GM21515 (cell line): Measurements from ENCODE around the gene CLEC16A.

Source experiments
- ATAC-seq: cut with Tn5 transposase; IDR thresholded peaks from one replicate; pipeline ENCODE4 v1.9.1; 2021; ENCODE audit not compliant: unreplicated experiment

CLEC16A gene

GRCh38 chr16:11147754-11148444 lies 203.5 kb downstream of the CLEC16A start:
- no peak for ATAC-seq

- ATAC-seq, result no peak
These were observed 204.8 kb downstream of the CLEC16A start for GRCh38 chr16:11149011-11149616.

GRCh38 chr16:11150190-11150589 lies 205.8 kb downstream of the CLEC16A start:
- ATAC-seq, result no peak

- no peak for ATAC-seq
These were observed 207.0 kb downstream of the CLEC16A start for GRCh38 chr16:11151156-11151884.

GRCh38 chr16:11151885-11152629 lies 207.7 kb downstream of the CLEC16A start:
- no peak for ATAC-seq

- ATAC-seq, result no peak
These were observed 208.4 kb downstream of the CLEC16A start for GRCh38 chr16:11152677-11153331.

GRCh38 chr16:11155284-11155806 lies 211.0 kb downstream of the CLEC16A start:
- no peak for ATAC-seq

GRCh38 chr16:11156401-11156800 lies 212.0 kb downstream of the CLEC16A start:
- ATAC-seq, result no peak

GRCh38 chr16:11157143-11157542 lies 212.8 kb downstream of the CLEC16A start:
- no peak for ATAC-seq

GRCh38 chr16:11158018-11158417 lies 213.7 kb downstream of the CLEC16A start:
- no peak for ATAC-seq

GRCh38 chr16:11159282-11159681 lies 214.9 kb downstream of the CLEC16A start:
- ATAC-seq, result no peak

GRCh38 chr16:11160676-11161115 lies 216.3 kb downstream of the CLEC16A start:
- ATAC-seq, result no peak

GRCh38 chr16:11161439-11161838 lies 217.1 kb downstream of the CLEC16A start:
- ATAC-seq, result no peak

- no peak for ATAC-seq
These were observed 217.6 kb downstream of the CLEC16A start for GRCh38 chr16:11161974-11162373.

- no peak for ATAC-seq
These were observed 218.4 kb downstream of the CLEC16A start for GRCh38 chr16:11162586-11163268.

GRCh38 chr16:11163761-11164261 lies 219.4 kb downstream of the CLEC16A start:
- no peak for ATAC-seq

- ATAC-seq, result no peak
These were observed 220.3 kb downstream of the CLEC16A start for GRCh38 chr16:11164482-11165270.

- ATAC-seq, result no peak
These were observed 221.0 kb downstream of the CLEC16A start for GRCh38 chr16:11165349-11165748.
